GM19351 (cell line): Measurements from ENCODE around the gene CILP2.

Experiments used
- ATAC-seq: cut with Tn5 transposase; IDR thresholded peaks from one replicate; pipeline ENCODE4 v1.9.1; 2021; ENCODE audit warnings: mild to moderate bottlenecking, moderate library complexity; ENCODE audit not compliant: unreplicated experiment

The CILP2 gene

GRCh38 chr19:19529783-19530422, 8.2 kb upstream of the CILP2 start:
- no peak for ATAC-seq

- no peak for ATAC-seq
Observed at GRCh38 chr19:19530423-19530804, 7.7 kb upstream of the CILP2 start.

- ATAC-seq, result no peak
Observed at GRCh38 chr19:19530889-19531288, 7.2 kb upstream of the CILP2 start.

- ATAC-seq, result no peak
Observed at GRCh38 chr19:19531951-19532805, 5.9 kb upstream of the CILP2 start.

- no peak for ATAC-seq
Observed at GRCh38 chr19:19532806-19533701, 5.0 kb upstream of the CILP2 start.

- no peak for ATAC-seq
Observed at GRCh38 chr19:19533841-19534240, 4.2 kb upstream of the CILP2 start.

GRCh38 chr19:19534556-19535265, 3.4 kb upstream of the CILP2 start:
- no peak for ATAC-seq

- ATAC-seq, result no peak
Observed at GRCh38 chr19:19535311-19536191, 2.5 kb upstream of the CILP2 start.

- no peak for ATAC-seq
Observed at GRCh38 chr19:19537075-19538048, 703 bp upstream of the CILP2 start.

- no peak for ATAC-seq
Observed at GRCh38 chr19:19538785-19539166, 711 bp downstream of the CILP2 start.

GRCh38 chr19:19539698-19540063, 1.6 kb downstream of the CILP2 start:
- ATAC-seq, result no peak

- no peak for ATAC-seq
Observed at GRCh38 chr19:19540064-19540714, 2.1 kb downstream of the CILP2 start.

- ATAC-seq, result peak; percentile 72
Observed at GRCh38 chr19:19540715-19541515, 2.9 kb downstream of the CILP2 start.

GRCh38 chr19:19541616-19542015, 3.6 kb downstream of the CILP2 start:
- no peak for ATAC-seq

- ATAC-seq, result no peak
Observed at GRCh38 chr19:19542507-19542906, 4.4 kb downstream of the CILP2 start.

- no peak for ATAC-seq
Observed at GRCh38 chr19:19543101-19543500, 5.0 kb downstream of the CILP2 start.

- ATAC-seq, result no peak
Observed at GRCh38 chr19:19543640-19544039, 5.6 kb downstream of the CILP2 start.
